Sigmoid colon (tissue), 7 donors: Measurements from ENCODE around the gene VAV3. TPM values are rescaled to one million over a fixed set of nuclear protein-coding genes. Genes with fewer than 3 reads are reported as not detected.
A peak's percentile ranks its signal among the peaks of the same experiment; 100 is the strongest.

Source experiments
- DNase-seq: peaks from one replicate; pipeline ENCODE4 v3.0.0-alpha.2; 2019
- H3K27ac ChIP-seq, 4 donors: fragments of 200-600 bp; sonication (generic); one replicate each; pipeline ENCODE4 v1.5.1; 2016 to 2019; ENCODE audit warnings: mild to moderate bottlenecking in 1 of 4
- H3K27me3 ChIP-seq, 3 donors: fragments of 200-600 bp; sonication (generic); one replicate each; pipeline ENCODE4 v1.5.1; 2019; ENCODE audit warnings: mild to moderate bottlenecking in 1 of 3
- H3K36me3 ChIP-seq, 4 donors: fragments of 200-600 bp; sonication (generic); one replicate each; pipeline ENCODE4 v1.5.1; 2016 to 2019
- H3K4me1 ChIP-seq, 4 donors: fragments of 200-600 bp; sonication (generic); one replicate each; pipeline ENCODE4 v1.5.1; 2017 to 2019
- H3K4me3 ChIP-seq, 4 donors: fragments of 200-600 bp; sonication (generic); one replicate each; pipeline ENCODE4 v1.5.1; 2017 to 2019; ENCODE audit warnings: mild to moderate bottlenecking in 2 of 4, moderate library complexity in 1 of 4
- H3K9me3 ChIP-seq, 4 donors: fragments of 200-600 bp in 3 of 4; sonication (generic) in 3 of 4; one replicate each; pipeline versions ENCODE4 v1.5.1 to v1.6.1; 2013 to 2019
- CTCF ChIP-seq, 4 experiments: fragments of 450-650 bp in 3 of 4; fragments of 200-600 bp in 1 of 4; IDR thresholded peaks; one replicate each; pipeline ENCODE4 v1.5.1; 2016 to 2019; ENCODE audit warnings: antibody characterized with exemption in 4 of 4, mild to moderate bottlenecking in 3 of 4, moderate library complexity in 2 of 4
- EP300 ChIP-seq, 4 donors: sonication (generic); formaldehyde crosslinking; IDR thresholded peaks; one replicate each; pipeline ENCODE4 v1.6.1; 2017; ENCODE audit warnings: antibody characterized with exemption in 4 of 4
- POLR2A ChIP-seq, 2 donors: fragments of 450-650 bp; IDR thresholded peaks; one replicate each; pipeline ENCODE4 v1.6.1; 2016; ENCODE audit warnings: antibody characterized with exemption in 2 of 2, mild to moderate bottlenecking in 2 of 2, moderate library complexity in 2 of 2
- POLR2AphosphoS5 ChIP-seq, 4 donors: sonication (generic); formaldehyde crosslinking; IDR thresholded peaks; one replicate each; pipeline ENCODE4 v1.6.1; 2017; ENCODE audit warnings: antibody characterized with exemption in 4 of 4
- WGBS, 2 donors: extraction: QIAGEN DNeasy Blood & Tissue Kit; methylation state at CpG; one replicate each; pipeline ENCODE4 v1.1.7; 2013; 5-methylcytosine and 5-hydroxymethylcytosine counted together
- intact Hi-C: fragments of 100-400 bp; cut with DNase I; formaldehyde crosslinking; loops from one replicate; pipeline ENCODE4 v1.15.1; 2023
- polyA plus RNA-seq, 3 donors: library from polyadenylated mRNA; stranded (reverse); fragments of 200-250 nt; gene quantifications; one replicate each; pipeline ENCODE4 v1.2.3, GENCODE V29; 2013
- total RNA-seq, 4 donors: library from RNA; depleted of rRNA; stranded (reverse); fragments of >200 nt; gene quantifications; one replicate each; pipeline ENCODE4 v1.1.0, GENCODE V29; 2016
- donor health status: healthy with polysubstance abuse.
- donor health status: Bipolar disorder and iron deficiency.
- donor health status: healthy.

Gene VAV3
- total and polyA plus RNA-seq, 7 donors = 3.5 to 72.1 (median 17.3) TPM

- intact Hi-C loops = loop anchor here (5.0 to 10.0 kb wide), 3 partner anchors 156 to 476 kb away; partner anchors contain the start of gene PRMT6
- TF ChIP-seq CTCF (IDR thresholded peaks at IDR 0.05) = no peak
- Histone ChIP-seq H3K4me3 (no peak overlapping the region), H3K36me3 (no peaks in the 10 kb centered on the region), H3K27ac (peak overlapping the region in 3 of 4 donors; percentile 53 to 61 (median 59)), H3K9me3 (no peaks in the 10 kb centered on the region), H3K4me1 (peaks cover 0 to 48% (median 28%) of the 10 kb centered on the region in 4 donors), H3K27me3 (no peaks in the 10 kb centered on the region)
- DNase-seq = no peak
- WGBS, 2 donors = 87 to 93% methylated on average over 12 of the region's 12 CpGs
These were observed 433.7 kb downstream of the VAV3 start for GRCh38 chr1:107531065-107531908.

- WGBS, 2 donors = 27 to 50% methylated on average over 6 of the region's 6 CpGs
- intact Hi-C loops = loop anchor here (5.0 to 10.0 kb wide), 3 partner anchors 157 to 476 kb away; partner anchors contain the start of gene PRMT6
These were observed 434.4 kb downstream of the VAV3 start for GRCh38 chr1:107530543-107530942.

GRCh38 chr1:107529511-107530149, 435.4 kb downstream of the VAV3 start:
- H3K27me3 ChIP-seq = no peaks in the 10 kb centered on the region
- peak in 3 of 4 experiments; percentile 67 to 84 (median 70) for TF ChIP-seq CTCF (IDR thresholded peaks at IDR 0.05)
- no peak for TF ChIP-seq EP300 (IDR thresholded peaks at IDR 0.05)
- TF ChIP-seq POLR2A (IDR thresholded peaks at IDR 0.05) = no peak
- 20 to 31% methylated on average over 6 of the region's 6 CpGs for WGBS, 2 donors
- no peaks in the 10 kb centered on the region for H3K9me3 ChIP-seq
- no peak overlapping the region for H3K4me3 ChIP-seq
- no peak for DNase-seq
- H3K4me1 ChIP-seq = peaks cover 0 to 31% (median 13%) of the 10 kb centered on the region in 4 donors
- H3K36me3 ChIP-seq = no peaks in the 10 kb centered on the region
- intact Hi-C loops = loop anchor here (5.0 to 10.0 kb wide), 5 partner anchors 158 to 475 kb away; partner anchors contain the start of genes NTNG1 and PRMT6
- H3K27ac ChIP-seq = peak overlapping the region in 3 of 4 donors; percentile 53 to 61 (median 59)

More at GRCh38 chr1:107530543-107530942, 434.4 kb downstream of the VAV3 start:
- H3K4me1 ChIP-seq = peaks cover 0 to 40% (median 20%) of the 10 kb centered on the region in 4 donors
- peak; percentile 81 for DNase-seq
- no peak overlapping the region for H3K4me3 ChIP-seq
- H3K9me3 ChIP-seq = no peaks in the 10 kb centered on the region
- H3K27me3 ChIP-seq = no peaks in the 10 kb centered on the region
- peak; percentile 61 to 82 (median 71) for TF ChIP-seq POLR2AphosphoS5 (IDR thresholded peaks at IDR 0.05)
- TF ChIP-seq POLR2A (IDR thresholded peaks at IDR 0.05) = no peak
- peak; percentile 25 to 59 (median 54) for TF ChIP-seq EP300 (IDR thresholded peaks at IDR 0.05)
- H3K36me3 ChIP-seq = no peaks in the 10 kb centered on the region
- H3K27ac ChIP-seq = peak overlapping the region in 3 of 4 donors; percentile 53 to 61 (median 59)

- 45 to 53% methylated on average over 2 of the region's 2 CpGs for WGBS, 2 donors
- no peak overlapping the region for H3K27ac ChIP-seq
- H3K36me3 ChIP-seq = no peaks in the 10 kb centered on the region
- H3K4me3 ChIP-seq = no peak overlapping the region
- TF ChIP-seq POLR2AphosphoS5 (IDR thresholded peaks at IDR 0.05) = no peak
- no peak for TF ChIP-seq EP300 (IDR thresholded peaks at IDR 0.05)
- TF ChIP-seq CTCF (IDR thresholded peaks at IDR 0.05) = no peak
- TF ChIP-seq POLR2A (IDR thresholded peaks at IDR 0.05) = no peak
- intact Hi-C loops = loop anchor here (5.0 to 10.0 kb wide), 2 partner anchors 252 to 384 kb away; partner anchors contain the start of gene NTNG1
- no peaks in the 10 kb centered on the region for H3K9me3 ChIP-seq
- H3K27me3 ChIP-seq = no peaks in the 10 kb centered on the region
- H3K4me1 ChIP-seq = peaks cover 0 to 21% (median 12%) of the 10 kb centered on the region in 4 donors
- no peak for DNase-seq
These were observed 438.3 kb downstream of the VAV3 start for GRCh38 chr1:107526524-107527198.
